Colonic mucosa (tissue), 4 donors: ENCODE measurements around the gene TOGARAM1. TPM values are rescaled to one million over a fixed set of nuclear protein-coding genes. Genes with fewer than 3 reads are reported as not detected.
"Not testable (repeated sequence)": the region's sequence is repeated elsewhere in the genome, so short reads cannot be mapped to it uniquely, and the experiment has no call there.

ENCODE experiments used
- DNase-seq: peaks from one replicate; pipeline ENCODE4 v3.0.0-alpha.2; 2020
- H3K27ac ChIP-seq: fragments of 200-600 bp; one replicate; pipeline ENCODE4 v1.8.0; 2021
- H3K27me3 ChIP-seq: fragments of 200-600 bp; one replicate; pipeline ENCODE4 v1.8.0; 2021
- H3K36me3 ChIP-seq: fragments of 200-600 bp; one replicate; pipeline ENCODE4 v1.8.0; 2021
- H3K4me1 ChIP-seq: fragments of 200-600 bp; one replicate; pipeline ENCODE4 v1.8.0; 2021; ENCODE audit warnings: mild to moderate bottlenecking
- H3K4me3 ChIP-seq: fragments of 200-600 bp; one replicate; pipeline ENCODE4 v1.8.0; 2021
- H3K9ac ChIP-seq, 2 donors: one replicate each; pipeline ENCODE4 v1.7.0; 2013; ENCODE audit warnings: control low read depth in 2 of 2, low read depth in 2 of 2, low read length in 2 of 2
- H3K9me3 ChIP-seq: fragments of 200-600 bp; one replicate; pipeline ENCODE4 v1.8.0; 2021
- intact Hi-C: fragments of 100-400 bp; cut with DNase I; formaldehyde crosslinking; loops from one replicate; pipeline ENCODE4 v1.14.1; 2022
- total RNA-seq, 2 donors: library from RNA; stranded (reverse); fragmentation: NEBNext Ultra II Directional in 1 of 2; extraction: Animal tissue kit (Norgen Biotek cat#: 25700) in 1 of 2; gene quantifications; one replicate each; pipeline ENCODE4 v1.2.1, GENCODE V29; 2021
- TF ChIP-seq, protein P1 (sequence below): fragments of 200-600 bp; IDR thresholded peaks from one replicate; pipeline ENCODE4 v1.8.0; 2022; ENCODE audit warnings: antibody characterized with exemption, mild to moderate bottlenecking
- donor health status: healthy.
- donor health status: DM: no; HTN: no; CAD: no.
- donor health status: DM: no; HTN: no; CAD: no.

The TOGARAM1 gene
- total RNA-seq, 2 donors from 2014 or later = 8.8 to 10.7 TPM

DNA sequence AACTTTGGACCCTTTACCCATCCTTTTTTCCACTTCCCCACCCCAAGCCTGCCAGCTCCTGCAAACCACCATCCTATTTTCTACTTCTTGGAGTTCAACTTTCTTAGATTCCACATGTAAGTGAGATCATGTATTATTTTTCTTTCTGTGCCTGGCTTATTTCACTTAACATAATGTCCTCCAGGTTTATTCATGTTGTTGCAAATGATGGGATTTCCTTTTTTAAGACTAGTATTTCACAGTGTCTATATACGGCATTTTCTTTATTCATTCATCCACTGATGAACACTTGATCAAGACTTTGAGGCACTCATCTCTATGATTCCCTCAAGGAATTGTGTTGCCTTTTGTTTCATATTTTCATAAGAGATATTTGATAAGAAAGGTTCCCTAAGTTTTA, 116.3 kb downstream of the TOGARAM1 start:
- Histone ChIP-seq H3K9ac (no peak overlapping the region), H3K36me3 (no peaks in the 10 kb centered on the region), H3K4me1 (no peaks in the 10 kb centered on the region), H3K4me3 (no peak overlapping the region), H3K27me3 (no peaks in the 10 kb centered on the region), H3K27ac (no peak overlapping the region), H3K9me3 (no peaks in the 10 kb centered on the region)
- intact Hi-C loops = no loop called here
- no peak for DNase-seq
- TF ChIP-seq, protein P1, sequence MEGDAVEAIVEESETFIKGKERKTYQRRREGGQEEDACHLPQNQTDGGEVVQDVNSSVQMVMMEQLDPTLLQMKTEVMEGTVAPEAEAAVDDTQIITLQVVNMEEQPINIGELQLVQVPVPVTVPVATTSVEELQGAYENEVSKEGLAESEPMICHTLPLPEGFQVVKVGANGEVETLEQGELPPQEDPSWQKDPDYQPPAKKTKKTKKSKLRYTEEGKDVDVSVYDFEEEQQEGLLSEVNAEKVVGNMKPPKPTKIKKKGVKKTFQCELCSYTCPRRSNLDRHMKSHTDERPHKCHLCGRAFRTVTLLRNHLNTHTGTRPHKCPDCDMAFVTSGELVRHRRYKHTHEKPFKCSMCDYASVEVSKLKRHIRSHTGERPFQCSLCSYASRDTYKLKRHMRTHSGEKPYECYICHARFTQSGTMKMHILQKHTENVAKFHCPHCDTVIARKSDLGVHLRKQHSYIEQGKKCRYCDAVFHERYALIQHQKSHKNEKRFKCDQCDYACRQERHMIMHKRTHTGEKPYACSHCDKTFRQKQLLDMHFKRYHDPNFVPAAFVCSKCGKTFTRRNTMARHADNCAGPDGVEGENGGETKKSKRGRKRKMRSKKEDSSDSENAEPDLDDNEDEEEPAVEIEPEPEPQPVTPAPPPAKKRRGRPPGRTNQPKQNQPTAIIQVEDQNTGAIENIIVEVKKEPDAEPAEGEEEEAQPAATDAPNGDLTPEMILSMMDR = no peak

- H3K9ac ChIP-seq, H3K27me3 ChIP-seq, H3K4me3 ChIP-seq, H3K27ac ChIP-seq, DNase-seq, H3K36me3 ChIP-seq, H3K9me3 ChIP-seq, H3K4me1 ChIP-seq: not testable (repeated sequence)
- intact Hi-C loops = loop anchor here (5.0 kb wide), 1 partner anchor 118 kb away; the partner anchor contains the start of genes KLHL28 and TOGARAM1
Observed at GRCh38 chr14:45080416-45080968, 118.5 kb downstream of the TOGARAM1 start.

DNA sequence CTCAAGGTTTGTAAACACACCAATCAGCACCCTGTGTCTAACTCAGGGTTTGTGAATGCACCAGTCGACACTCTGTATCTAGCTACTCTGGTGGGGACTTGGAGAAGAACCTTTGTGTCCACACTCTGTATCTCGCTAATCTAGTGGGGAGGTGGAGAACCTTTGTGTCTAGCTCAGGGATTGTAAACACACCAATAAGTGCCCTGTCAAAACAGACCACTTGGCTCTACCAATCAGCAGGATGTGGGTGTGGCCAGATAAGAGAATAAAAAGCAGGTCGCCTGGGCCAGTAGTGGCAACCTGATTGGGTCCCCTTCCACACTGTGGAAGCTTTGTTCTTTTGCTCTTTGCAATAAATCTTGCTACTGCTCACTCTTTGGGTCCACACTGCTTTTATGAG, 119.1 kb downstream of the TOGARAM1 start:
- not testable (repeated sequence) for H3K9ac ChIP-seq, H3K27me3 ChIP-seq, H3K36me3 ChIP-seq, H3K4me1 ChIP-seq, DNase-seq, H3K27ac ChIP-seq, H3K4me3 ChIP-seq, H3K9me3 ChIP-seq
- intact Hi-C loops = loop anchor here (5.0 kb wide), 1 partner anchor 119 kb away; the partner anchor contains the start of genes KLHL28 and TOGARAM1

GRCh38 chr14:45082420-45082819, 120.4 kb downstream of the TOGARAM1 start:
- H3K9ac ChIP-seq = no peak overlapping the region
- no peaks in the 10 kb centered on the region for H3K27me3 ChIP-seq
- H3K4me1 ChIP-seq = no peaks in the 10 kb centered on the region
- TF ChIP-seq, protein P1 = no peak
- H3K27ac ChIP-seq = no peak overlapping the region
- DNase-seq = no peak
- H3K36me3 ChIP-seq = no peaks in the 10 kb centered on the region
- H3K9me3 ChIP-seq = no peaks in the 10 kb centered on the region
- no peak overlapping the region for H3K4me3 ChIP-seq
- intact Hi-C loops = loop anchor here (5.0 kb wide), 1 partner anchor 120 kb away; the partner anchor contains the start of genes KLHL28 and TOGARAM1

GRCh38 chr14:45083617-45083975, 121.6 kb downstream of the TOGARAM1 start:
- Histone ChIP-seq H3K9me3 (no peaks in the 10 kb centered on the region), H3K36me3 (no peaks in the 10 kb centered on the region), H3K4me1 (no peaks in the 10 kb centered on the region), H3K27ac (no peak overlapping the region), H3K4me3 (peak overlapping the region; percentile 61), H3K27me3 (no peaks in the 10 kb centered on the region), H3K9ac (peak overlapping the region; percentile 6 to 76)
- TF ChIP-seq, protein P1 = no peak
- DNase-seq = no peak
- intact Hi-C loops = loop anchor here (5.0 kb wide), 1 partner anchor 121 kb away; the partner anchor contains the start of genes KLHL28 and TOGARAM1

GRCh38 chr14:45083976-45084722, 122.2 kb downstream of the TOGARAM1 start, which contains the start of gene PRPF39:
Gene PRPF39, plus strand, starts transcription at chr14:45084116. Its CDS starts 11,124 bp downstream, at chr14:45095240.
- no peaks in the 10 kb centered on the region for H3K9me3 ChIP-seq
- no peaks in the 10 kb centered on the region for H3K36me3 ChIP-seq
- peak within 1 kb of the TSS; percentile 85 for H3K27ac ChIP-seq
- DNase-seq = peak; percentile 96
- TF ChIP-seq, protein P1 = no peak
- H3K9ac ChIP-seq = peak within 1 kb of the TSS; percentile 74 to 76
- H3K27me3 ChIP-seq = no peaks in the 10 kb centered on the region
- no peaks in the 10 kb centered on the region for H3K4me1 ChIP-seq
- intact Hi-C loops = loop anchor here (5.0 kb wide), 1 partner anchor 122 kb away; the partner anchor contains the start of genes KLHL28 and TOGARAM1
- peak within 1 kb of the TSS; percentile 61 for H3K4me3 ChIP-seq
